Skeletal muscle satellite cell (primary cell): ENCODE data around the gene LRRC8D.
"Not testable (repeated sequence)": the region's sequence is repeated elsewhere in the genome, so short reads cannot be mapped to it uniquely, and the experiment has no call there.

Experiments
- H3K27me3 ChIP-seq: 2 replicates; pipeline ENCODE4 v1.7.0; 2013; ENCODE audit warnings: low read length; ENCODE audit not compliant: control insufficient read depth, insufficient read depth
- H3K36me3 ChIP-seq: 2 replicates; pipeline ENCODE4 v1.7.0; 2013; ENCODE audit warnings: mild to moderate bottlenecking, control low read depth, low read length; ENCODE audit not compliant: insufficient read depth
- H3K4me1 ChIP-seq: 2 replicates; pipeline ENCODE4 v1.7.0; 2013; ENCODE audit warnings: low read length; ENCODE audit not compliant: control insufficient read depth, insufficient read depth
- H3K4me2 ChIP-seq: 2 replicates; pipeline ENCODE4 v1.7.0; 2013; ENCODE audit warnings: mild to moderate bottlenecking, low read length
- H3K4me3 ChIP-seq: 2 replicates; pipeline ENCODE4 v1.7.0; 2013; ENCODE audit warnings: low read length
- H3K9ac ChIP-seq: 2 replicates; pipeline ENCODE4 v1.7.0; 2013; ENCODE audit warnings: mild to moderate bottlenecking, low read depth, low read length, moderate library complexity
- H3K9me3 ChIP-seq: replicated peaks from 2 replicates; pipeline ENCODE4 v1.7.0; 2013; ENCODE audit warnings: mild to moderate bottlenecking, control low read depth, low read length

LRRC8D gene

GRCh38 chr1:89794406-89794805 is 26.4 kb upstream of the LRRC8D start:
- Histone ChIP-seq H3K4me3 (no peak overlapping the region), H3K4me2 (no peak overlapping the region), H3K9ac (no peak overlapping the region), H3K36me3 (no peaks in the 10 kb centered on the region), H3K9me3 (no peaks in the 10 kb centered on the region), H3K27me3 (no peaks in the 10 kb centered on the region), H3K4me1 (no peaks in the 10 kb centered on the region)

- not testable (repeated sequence) for H3K9ac ChIP-seq, H3K4me2 ChIP-seq, H3K4me1 ChIP-seq, H3K9me3 ChIP-seq, H3K27me3 ChIP-seq, H3K4me3 ChIP-seq, H3K36me3 ChIP-seq
These were observed 25.3 kb upstream of the LRRC8D start for GRCh38 chr1:89795571-89795970.

DNA sequence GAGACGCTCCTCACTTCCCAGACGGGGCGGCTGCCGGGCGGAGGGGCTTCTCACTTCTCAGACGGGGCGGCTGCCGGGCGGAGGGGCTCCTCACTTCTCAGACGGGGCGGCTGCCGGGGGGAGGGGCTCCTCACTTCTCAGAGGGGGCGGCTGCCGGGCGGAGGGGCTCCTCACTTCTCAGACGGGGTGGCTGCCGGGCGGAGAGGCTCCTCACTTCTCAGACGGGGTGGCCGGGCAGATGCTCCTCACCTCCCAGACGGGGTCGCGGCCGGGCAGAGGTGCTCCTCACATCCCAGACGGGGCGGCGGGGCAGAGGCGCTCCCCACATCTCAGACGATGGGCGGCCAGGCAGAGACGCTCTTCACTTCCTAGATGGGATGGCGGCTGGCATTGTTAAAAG is 23.0 kb upstream of the LRRC8D start:
- H3K4me1 ChIP-seq, H3K4me3 ChIP-seq, H3K36me3 ChIP-seq, H3K9me3 ChIP-seq, H3K4me2 ChIP-seq, H3K9ac ChIP-seq, H3K27me3 ChIP-seq: not testable (repeated sequence)

GRCh38 chr1:89799495-89799894 is 21.3 kb upstream of the LRRC8D start:
- Histone ChIP-seq H3K36me3 (no peaks in the 10 kb centered on the region), H3K4me2 (no peak overlapping the region), H3K9ac (no peak overlapping the region), H3K9me3 (no peaks in the 10 kb centered on the region), H3K4me1 (no peaks in the 10 kb centered on the region), H3K4me3 (no peak overlapping the region), H3K27me3 (no peaks in the 10 kb centered on the region)

DNA sequence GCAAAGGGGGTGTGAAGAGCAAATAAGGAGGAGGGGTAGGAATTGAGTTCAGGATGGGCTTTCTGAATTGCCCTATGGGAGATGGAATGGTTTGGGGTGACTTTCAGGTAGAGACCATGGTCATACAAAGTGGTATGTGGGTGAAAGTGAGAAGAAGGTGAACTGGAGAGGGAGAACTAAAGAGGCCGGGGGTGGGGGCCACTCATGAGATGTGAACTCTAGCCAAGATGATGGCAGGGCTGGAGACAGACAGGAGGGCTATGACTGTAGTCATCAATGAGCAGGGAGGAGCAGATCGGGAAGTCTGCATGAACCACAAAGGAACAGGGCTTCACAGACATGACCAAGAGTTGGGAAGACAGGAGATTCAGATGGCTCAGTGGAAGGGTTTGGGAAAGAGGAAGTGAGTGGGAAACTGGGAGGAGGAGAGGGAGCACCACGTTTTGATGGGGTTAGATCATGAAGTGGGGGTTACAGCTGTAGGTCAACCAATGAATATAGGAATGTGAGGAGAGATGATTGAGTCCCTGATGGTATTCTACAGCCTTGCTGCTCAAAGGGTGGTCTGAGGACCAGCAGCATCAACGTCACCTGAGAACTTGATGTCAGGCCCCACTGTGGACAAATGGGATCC is 20.7 kb upstream of the LRRC8D start:
- Histone ChIP-seq H3K36me3 (no peaks in the 10 kb centered on the region), H3K9me3 (no peaks in the 10 kb centered on the region), H3K4me3 (no peak overlapping the region), H3K27me3 (no peaks in the 10 kb centered on the region), H3K4me2 (no peak overlapping the region), H3K4me1 (no peaks in the 10 kb centered on the region), H3K9ac (no peak overlapping the region)

DNA sequence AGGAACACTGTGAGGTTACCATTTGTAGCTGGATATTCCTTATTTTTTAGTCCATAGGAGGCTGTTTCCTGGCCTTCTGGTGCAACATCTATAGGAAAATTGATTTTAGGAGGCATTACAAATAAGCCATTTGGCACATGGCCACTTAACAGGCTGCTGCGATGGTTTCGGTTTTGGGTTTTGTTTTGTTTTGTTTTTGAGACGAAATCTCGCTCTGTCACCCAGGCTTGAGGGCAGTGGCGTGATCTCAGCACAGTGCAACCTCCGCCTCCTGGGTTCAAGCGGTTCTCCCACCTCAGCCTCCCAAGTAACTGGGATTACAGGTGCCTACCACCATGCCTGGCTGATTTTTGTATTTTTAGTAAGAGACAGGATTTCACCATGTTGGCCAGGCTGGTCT is 20.1 kb upstream of the LRRC8D start:
- no peak overlapping the region for H3K9ac ChIP-seq
- no peaks in the 10 kb centered on the region for H3K27me3 ChIP-seq
- no peaks in the 10 kb centered on the region for H3K4me1 ChIP-seq
- no peak overlapping the region for H3K4me2 ChIP-seq
- no peak overlapping the region for H3K4me3 ChIP-seq
- no peaks in the 10 kb centered on the region for H3K9me3 ChIP-seq
- H3K36me3 ChIP-seq = no peaks in the 10 kb centered on the region

DNA sequence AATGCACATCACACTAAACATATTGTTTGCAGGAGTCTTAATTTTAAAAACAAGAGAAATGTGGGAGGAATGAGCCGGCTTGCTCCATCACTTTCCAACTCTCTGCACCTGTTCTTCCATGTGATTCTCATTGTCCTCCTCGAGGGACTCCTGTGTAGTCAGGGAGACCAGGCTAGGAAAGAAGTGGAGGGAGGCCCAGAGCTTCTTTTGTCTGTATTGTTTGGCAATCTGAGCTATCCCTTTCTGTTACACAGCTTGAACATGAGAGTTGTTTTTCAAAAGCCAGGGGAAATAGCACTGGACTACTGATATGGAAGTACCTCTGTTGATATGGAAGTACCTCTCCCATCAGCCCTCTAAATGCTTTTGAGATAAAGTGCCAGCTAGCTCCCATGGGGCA is 18.8 kb upstream of the LRRC8D start:
- H3K27me3 ChIP-seq = no peaks in the 10 kb centered on the region
- no peak overlapping the region for H3K4me3 ChIP-seq
- H3K9ac ChIP-seq = no peak overlapping the region
- H3K9me3 ChIP-seq = no peaks in the 10 kb centered on the region
- H3K4me1 ChIP-seq = no peaks in the 10 kb centered on the region
- H3K4me2 ChIP-seq = no peak overlapping the region
- no peaks in the 10 kb centered on the region for H3K36me3 ChIP-seq

DNA sequence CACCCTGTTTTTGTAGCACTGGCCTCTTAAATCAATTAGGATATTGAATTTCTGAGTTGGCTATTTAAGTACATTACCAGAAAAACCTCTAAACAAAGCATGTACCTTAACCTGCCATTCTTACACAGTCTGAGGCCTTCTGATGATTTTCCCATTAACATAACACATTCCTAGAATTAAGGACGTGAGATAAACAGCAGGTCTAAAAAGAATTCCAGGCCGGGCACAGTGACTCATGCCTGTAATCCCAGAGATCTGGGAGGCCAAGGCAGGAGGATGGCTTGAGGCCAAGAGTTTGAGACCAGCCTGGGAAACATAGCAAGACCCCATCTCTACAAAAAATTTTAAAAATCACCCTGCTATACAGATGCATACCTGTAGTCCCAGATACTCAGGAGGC is 18.0 kb upstream of the LRRC8D start:
- H3K9ac ChIP-seq = no peak overlapping the region
- no peaks in the 10 kb centered on the region for H3K9me3 ChIP-seq
- H3K36me3 ChIP-seq = no peaks in the 10 kb centered on the region
- H3K4me1 ChIP-seq = no peaks in the 10 kb centered on the region
- H3K4me2 ChIP-seq = no peak overlapping the region
- H3K4me3 ChIP-seq = no peak overlapping the region
- no peaks in the 10 kb centered on the region for H3K27me3 ChIP-seq

- H3K4me1 ChIP-seq = no peaks in the 10 kb centered on the region
- H3K4me3 ChIP-seq = no peak overlapping the region
- H3K27me3 ChIP-seq = peaks cover under 1% of the 10 kb centered on the region
- no peak overlapping the region for H3K4me2 ChIP-seq
- no peaks in the 10 kb centered on the region for H3K36me3 ChIP-seq
- H3K9ac ChIP-seq = no peak overlapping the region
- no peaks in the 10 kb centered on the region for H3K9me3 ChIP-seq
These were observed 16.1 kb upstream of the LRRC8D start for GRCh38 chr1:89804642-89805237.

DNA sequence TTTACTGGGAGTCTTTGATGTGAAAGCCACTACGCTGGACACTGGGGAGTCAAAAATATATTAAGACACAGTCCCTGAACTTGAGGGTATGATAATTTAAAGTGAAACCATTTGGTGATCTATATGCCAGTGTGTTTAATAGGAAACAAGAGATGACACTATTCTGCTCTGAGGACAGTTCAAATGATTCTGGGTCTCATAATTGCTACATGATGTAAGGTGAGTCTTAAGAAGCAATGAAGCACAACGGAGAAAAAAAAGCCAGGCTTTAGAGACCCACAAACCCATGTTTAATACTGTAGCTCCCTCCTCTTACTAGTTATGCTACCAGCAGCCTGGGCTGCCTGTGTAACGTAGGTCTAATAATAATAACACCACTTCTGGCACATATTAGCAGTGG is 14.2 kb upstream of the LRRC8D start:
- Histone ChIP-seq H3K4me1 (no peaks in the 10 kb centered on the region), H3K9me3 (no peaks in the 10 kb centered on the region), H3K36me3 (no peaks in the 10 kb centered on the region), H3K4me2 (no peak overlapping the region), H3K9ac (no peak overlapping the region), H3K4me3 (no peak overlapping the region), H3K27me3 (peaks cover 7% of the 10 kb centered on the region)

DNA sequence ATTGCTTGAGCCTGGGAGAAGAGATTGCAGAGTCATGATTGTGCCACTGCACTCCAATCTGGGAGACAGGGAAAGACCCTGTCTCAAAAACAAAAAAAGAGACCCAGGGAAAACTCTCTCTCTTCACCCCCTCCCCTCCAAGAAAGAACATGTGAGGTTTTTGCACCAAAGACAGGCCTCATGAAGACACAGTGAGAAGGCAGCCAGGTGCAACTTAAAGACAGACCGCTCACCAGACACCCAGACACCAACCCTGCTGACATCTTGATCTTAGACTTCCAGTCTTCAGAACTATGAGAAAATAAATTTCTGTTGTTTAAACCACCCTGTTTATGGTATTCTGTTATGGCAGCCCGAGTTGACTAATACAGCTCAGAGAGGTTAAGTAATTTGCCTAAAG is 13.3 kb upstream of the LRRC8D start:
- H3K4me2 ChIP-seq = no peak overlapping the region
- H3K4me1 ChIP-seq = no peaks in the 10 kb centered on the region
- no peak overlapping the region for H3K4me3 ChIP-seq
- H3K36me3 ChIP-seq = no peaks in the 10 kb centered on the region
- H3K9ac ChIP-seq = no peak overlapping the region
- no peaks in the 10 kb centered on the region for H3K9me3 ChIP-seq
- H3K27me3 ChIP-seq = peaks cover 7% of the 10 kb centered on the region

- no peak overlapping the region for H3K4me2 ChIP-seq
- H3K27me3 ChIP-seq = peaks cover 7% of the 10 kb centered on the region
- no peak overlapping the region for H3K9ac ChIP-seq
- no peaks in the 10 kb centered on the region for H3K9me3 ChIP-seq
- H3K4me3 ChIP-seq = no peak overlapping the region
- no peaks in the 10 kb centered on the region for H3K4me1 ChIP-seq
- no peaks in the 10 kb centered on the region for H3K36me3 ChIP-seq
These were observed 12.8 kb upstream of the LRRC8D start for GRCh38 chr1:89807983-89808382.
